ENCODE measurements around the gene ASIC4.

Gene ASIC4

DNA sequence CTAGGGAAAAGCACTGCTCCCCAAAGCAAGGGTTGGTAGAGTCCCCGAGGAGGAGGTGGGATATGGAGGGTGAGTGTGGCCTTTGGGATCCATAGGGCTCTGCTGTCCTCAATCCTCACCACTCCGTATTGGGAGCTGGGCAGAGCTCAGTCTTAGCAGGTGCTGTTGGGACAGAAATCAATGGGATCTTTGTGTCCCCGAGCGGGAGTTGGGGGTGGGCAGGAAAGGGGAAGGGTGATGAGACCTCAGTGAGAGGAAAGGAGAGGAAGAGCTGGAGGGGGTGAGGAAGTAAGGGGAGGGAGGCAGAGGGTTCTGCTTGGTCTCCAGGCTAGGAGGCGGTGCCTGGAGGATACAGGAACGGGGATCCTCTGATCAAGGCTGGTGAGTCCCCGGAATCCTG, 2.6 kb downstream of the ASIC4 start:
- no peak for DNase-seq

DNA sequence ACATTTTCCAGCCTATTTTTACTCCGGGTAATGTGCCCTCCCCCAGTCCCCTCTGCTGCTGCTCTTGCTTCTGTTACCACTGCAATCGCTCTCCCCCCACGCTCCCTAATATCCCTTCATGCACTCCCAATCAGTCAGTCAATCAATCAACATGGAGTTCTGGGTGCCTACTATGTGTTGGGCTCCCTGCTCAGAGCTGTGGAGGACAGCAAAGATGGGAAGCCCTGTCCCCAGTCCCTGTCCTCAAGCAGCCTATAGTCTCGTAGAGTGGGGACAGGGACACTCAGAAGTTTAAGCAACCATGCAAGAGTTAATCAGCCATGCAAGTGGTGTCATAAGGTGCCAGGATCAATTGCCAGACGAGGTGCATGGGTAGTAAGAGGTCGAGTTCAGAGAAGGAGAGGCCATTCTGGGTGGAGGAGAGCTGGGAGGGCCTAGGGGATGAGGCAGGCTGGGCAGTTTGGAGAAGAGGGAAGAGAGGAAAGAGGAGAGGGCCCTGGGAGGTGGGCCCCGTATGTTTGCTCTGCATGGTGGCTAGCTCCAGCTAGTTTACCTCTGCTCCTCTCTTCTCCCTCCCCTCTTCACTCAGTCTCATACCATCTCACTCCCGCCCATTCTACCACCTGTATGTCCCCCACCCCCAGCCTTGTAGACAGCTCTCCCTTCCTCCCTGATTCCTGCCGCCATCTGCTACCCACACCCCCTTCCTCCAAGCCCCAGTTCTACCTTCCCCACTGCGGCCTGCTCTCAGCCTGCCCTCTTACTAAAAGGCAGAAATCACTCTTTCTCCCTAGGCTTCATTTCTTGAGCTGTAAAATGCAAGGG, 3.9 kb downstream of the ASIC4 start:
- no peak for DNase-seq

DNA sequence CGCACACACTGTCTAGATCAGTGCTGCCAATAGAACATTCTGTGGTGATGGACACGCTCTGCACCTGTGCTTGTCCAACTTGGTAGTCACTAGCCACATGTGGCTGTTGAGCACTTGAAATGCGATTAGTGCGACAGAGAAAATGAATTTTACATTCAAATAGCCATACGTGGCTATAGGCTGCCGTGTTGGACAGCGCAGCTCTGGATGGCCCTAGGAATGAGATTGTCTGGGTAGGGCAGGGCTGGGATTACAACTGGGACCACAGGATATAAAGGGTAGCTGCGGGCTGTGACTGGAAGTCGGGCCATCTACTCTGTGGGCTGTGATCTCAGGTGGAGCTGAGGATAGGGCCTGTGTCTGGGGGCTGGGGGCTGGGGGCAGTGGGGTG, 5.2 kb downstream of the ASIC4 start:
- DNase-seq = no peak

DNA sequence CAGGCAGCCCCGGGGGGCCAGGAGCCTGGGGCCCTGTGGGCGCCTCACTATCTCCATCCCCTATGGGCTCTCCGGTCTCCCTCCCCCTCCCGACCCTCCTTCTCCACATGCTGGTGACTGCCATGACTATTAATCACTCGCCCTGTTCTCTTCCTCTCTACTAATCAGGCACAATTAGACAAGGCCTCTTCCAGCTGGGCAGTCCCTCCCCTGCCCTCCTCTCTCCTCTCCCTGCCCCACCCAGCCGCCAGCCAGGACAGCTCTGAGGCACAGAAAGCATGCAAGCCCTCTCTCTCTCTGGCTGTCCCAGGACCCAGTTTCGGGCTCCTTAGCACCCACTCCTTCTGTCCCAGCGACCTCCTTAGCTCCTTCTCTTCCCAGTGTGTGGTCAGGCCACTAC, 5.8 kb downstream of the ASIC4 start:
- no peak for DNase-seq

DNA sequence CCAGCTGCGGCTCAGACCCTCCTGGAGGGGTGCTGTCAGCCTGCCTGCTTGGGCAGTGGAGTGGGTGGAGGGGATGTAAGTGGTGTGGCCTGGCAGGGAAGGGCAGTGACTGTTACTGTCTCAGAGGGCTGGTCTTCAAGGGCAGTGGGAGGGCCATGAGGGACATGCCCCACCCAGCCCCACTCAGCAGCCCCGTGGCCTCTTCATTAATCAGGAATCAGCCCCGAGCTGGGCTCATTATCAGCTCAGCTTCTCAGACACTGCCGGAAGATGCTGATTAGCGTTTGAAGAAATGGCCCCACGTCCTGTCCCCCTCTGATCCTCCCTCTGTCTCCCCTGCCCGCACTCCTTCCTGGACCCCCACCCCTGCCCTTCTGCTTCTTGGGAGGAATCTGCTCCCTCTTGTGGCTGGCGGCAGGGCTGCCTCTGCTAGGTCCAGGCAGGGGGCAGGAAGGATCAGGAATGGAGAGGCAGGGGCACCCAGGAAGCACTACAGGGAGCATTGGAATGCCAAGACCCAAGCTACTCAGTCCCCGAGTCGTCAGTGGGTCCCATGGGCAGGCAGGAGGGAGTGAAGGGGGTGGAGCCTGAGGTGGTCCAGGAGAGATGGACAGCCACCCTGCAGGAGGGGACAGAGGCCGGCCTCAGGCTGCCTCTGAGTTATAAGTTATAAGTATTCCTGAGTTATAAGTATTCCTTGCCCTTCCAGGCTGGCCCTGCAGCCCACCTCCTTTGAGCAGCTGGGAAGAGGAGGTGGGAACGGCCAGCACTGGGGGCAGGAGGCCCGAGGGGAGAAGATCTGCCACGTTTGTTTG, 7.0 kb downstream of the ASIC4 start:
- DNase-seq = peak; percentile 18 to 33

DNA sequence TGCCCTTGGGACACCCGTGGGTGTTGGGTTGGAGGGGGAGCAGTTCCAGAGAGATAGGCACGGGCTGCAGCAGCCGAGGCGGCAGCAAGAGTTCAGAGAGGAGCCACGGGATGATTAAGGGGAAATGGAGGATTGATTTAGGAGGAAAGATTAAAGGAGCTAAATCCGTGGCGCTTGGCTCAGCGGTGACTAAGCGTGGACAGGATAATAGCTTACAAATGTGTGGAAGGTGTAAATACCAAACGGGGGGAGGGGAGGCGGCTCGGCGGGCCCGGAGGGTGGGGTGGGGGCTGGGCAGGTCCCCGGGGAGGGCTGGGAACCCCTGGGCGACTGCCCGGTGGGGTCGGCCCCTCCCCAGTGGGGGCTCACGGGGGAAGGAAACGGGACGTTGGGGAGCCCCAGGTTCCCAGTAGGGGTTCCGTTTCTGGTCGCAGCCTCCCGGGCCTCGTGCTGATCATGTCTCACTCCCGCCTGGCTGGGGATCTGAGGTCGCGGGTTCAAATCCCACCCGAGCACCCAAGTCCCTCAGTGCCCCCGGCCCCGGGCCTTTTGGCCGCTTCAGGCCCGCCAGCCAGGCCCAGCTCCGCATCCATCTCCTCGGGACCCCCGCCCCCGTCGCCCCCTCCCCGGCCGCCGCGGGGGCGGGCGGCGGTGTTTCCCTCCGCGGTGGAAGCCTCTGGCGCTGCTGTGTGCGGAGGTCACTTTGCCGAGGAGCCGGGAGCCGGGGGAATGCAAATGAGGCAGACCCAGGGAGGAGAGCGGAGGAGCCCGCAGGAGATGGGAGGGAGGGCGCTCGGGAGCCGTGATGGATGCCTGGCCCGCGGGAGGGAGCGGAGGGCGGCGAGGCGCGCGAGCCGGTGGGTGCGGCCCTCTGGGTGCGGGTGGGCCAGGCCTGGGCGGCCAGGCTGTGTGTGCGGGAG, 8.1 kb downstream of the ASIC4 start:
- no peak for DNase-seq

DNA sequence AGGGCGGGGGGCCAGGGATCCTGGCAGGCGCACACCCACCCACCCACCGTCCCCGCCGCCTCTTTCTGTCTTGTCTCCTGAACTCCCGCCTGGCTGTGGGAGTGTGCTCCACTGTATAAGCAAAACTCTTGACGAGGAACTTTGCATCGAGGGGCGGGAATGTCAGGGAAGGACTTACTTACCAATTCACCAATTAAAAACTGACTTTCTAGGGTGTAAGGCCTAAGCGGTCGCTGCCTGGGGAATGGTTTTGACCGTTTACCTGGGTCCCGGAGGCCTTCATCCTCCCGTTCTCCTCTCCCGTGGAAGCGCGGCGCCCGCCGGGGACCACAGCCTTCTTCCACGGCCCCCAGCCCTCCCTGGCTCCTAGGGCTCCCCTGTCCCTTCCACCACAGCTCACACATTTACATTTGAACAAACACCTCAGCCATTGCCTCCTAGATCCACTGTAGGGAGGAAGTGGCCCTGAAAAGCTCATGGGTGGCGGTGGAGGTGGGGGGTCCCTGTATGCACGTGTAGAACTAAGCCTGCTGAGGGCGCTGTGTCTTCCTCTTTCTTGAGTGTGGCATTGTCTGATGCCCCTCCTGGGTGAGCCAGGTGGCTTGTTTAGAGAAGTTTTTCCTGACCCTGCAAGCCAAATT, 8.9 kb downstream of the ASIC4 start:
- DNase-seq = no peak

DNA sequence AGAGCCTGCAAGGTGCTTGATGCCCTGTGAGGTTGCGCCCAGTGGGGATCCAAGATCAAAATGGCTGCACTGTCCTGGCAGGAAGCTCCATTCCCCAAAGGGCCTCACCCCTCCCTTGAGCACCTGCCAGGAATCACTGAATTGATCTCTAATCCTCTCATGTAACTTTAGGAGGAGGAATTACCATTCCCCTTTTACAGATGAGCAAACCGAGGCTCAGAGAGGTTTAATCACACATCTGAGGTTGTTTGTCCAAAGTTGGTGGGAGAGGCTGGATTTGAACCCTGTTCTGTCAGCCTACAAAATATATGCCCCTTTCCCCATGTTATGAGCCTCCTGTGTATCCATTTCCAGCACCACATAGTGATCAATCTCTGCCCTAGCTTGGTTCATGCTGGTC, 10.5 kb downstream of the ASIC4 start:
- no peak for DNase-seq

DNA sequence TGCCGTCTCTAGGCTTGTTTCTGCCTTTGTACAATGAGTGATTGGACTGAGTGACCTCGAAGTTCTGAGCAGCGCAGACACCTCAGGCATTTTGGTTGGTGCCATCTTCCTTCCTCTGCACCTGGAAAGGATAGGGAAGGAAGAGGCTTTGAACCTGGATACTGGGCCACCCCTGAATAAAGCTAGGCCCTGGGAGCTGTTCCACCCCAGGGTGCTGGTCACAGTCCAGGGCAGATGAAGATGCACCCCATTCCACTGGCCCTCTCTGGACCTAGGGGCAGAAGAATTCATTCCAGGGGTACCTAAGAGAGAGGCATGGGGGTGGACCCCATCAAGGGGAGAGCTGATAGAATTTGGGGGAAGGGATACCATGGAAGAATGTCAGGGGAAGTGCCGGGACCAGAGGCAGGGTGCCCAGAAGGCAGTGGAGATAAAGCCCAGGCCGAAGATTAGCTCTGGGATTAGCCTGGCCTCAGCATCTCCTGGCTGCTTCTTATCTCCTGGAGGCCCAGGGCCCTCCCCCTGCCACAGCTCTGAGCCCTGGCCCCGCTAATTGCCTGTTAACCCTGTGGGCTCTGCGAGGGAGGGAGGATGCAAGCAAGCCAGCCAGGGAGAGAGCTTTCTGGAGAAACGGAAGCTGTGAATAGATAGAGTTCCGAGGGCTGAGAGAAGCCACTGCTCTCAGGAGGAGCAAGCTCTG, 11.4 kb downstream of the ASIC4 start:
- DNase-seq = no peak

DNA sequence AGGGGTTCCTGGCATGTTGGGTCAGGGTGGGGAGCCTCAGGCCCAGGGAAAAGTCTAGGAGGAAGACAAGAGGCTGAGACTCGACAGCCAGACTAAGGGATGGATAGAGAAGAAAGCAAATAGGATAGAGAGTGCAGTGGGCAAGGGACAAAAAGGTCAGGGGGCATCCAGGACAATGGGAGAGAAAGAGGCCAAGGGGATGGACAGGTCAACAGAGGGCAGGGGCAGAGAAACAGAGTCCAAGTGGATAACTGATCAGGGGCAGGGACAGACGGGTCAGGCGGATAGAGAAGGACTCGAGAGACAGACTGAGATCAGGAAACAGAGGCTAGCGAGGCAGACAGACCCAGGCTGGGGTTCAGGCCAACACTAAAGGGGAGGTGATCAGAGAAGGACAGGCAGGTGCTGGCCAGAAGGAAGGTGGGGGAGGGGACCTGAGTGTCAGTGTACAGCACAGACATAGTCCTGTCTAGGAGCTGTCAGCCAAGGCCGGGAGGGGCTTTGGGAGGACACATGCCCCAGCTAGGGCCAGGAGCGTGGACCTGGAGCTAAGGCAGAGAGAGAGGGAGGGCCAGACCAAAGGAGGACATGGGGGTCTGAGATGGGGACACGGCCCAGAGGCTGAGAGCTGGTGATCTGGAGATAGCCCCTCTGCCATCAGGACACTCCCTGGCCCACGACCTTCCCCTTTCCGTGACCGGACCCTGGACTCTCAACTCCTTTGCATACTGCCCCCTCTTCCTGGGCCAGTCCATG, 12.2 kb downstream of the ASIC4 start:
- no peak for DNase-seq

DNA sequence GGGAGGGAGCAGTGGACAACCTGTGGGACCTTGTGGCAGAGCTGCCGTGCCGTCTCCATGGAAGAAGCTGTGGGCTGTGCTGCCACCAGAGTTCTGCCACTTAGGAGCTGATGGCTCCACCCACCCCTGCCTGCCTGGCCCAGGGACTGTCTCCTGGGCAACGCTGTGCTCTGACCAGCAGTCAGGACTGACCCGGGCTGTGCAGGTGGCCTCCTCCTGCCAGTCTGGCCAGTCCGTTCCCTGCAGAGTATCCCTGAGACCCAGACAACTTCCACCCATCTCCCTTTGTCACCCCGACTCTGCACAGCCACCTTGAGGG, 12.8 kb downstream of the ASIC4 start:
- peak in 1 of 2 experiments; percentile 22 for DNase-seq

DNA sequence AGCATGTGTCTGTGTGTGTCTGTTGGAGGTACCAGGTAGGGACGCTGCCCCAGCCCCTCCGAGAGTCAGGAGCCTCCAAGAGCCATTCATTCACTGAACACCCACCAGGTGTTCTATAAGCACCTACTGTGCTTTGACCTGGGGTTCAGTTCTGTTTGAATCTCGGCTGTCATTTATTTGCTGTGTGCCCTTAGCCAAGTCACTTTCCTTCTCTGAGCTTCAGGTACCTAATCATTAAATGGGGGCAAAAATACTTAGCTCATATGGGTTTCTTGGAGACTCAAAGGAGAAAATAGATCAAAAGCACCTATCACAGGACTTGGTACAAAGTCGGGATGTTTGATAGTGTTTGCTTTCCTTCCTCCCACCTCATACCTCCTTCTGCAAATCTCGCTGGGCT, 13.2 kb downstream of the ASIC4 start:
- DNase-seq = no peak

DNA sequence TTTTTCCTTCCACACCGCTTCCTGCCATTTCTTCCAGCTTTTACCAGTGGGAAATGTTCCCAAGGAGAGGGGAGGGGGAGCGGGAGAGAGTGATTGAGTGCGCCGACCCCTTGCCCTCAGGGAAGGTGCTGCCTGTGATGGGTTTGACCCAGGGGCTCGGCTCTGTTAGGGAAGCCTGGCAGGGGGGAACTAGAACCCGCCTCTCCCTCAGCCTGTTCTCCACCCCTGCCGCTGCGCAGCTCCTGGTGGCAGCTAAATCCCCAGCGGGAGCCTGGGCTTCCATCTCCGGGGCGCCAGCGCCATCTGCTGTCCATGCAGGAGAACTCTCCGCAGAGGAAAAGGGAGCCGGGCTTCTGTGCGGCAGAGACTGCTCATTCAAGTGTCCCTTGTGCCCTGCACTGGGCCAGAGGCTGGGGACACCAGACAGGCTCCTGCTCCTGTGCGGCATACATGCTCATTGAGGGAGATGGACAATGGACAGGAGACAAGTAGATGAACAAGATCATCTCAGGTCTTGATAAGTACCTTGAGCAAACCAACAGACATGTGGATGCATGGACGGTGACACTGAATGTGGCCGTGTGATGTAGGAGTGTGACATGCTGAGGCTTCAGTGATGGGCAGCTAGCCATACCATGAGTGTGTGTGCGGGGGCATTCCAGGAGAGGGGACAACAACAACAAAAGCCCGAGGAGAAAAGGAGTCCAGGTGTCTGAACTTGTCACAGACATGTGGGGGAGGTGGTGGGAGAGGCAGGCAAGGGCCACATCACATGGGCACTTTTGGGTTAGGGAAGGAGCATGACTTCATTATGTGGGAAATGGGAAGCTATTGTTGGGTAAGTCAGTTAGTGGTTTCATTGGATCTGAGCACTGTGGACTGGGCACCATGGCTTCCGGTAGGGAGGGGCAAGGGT, 16.0 kb downstream of the ASIC4 start:
- peak; percentile 79 to 81 for DNase-seq

DNA sequence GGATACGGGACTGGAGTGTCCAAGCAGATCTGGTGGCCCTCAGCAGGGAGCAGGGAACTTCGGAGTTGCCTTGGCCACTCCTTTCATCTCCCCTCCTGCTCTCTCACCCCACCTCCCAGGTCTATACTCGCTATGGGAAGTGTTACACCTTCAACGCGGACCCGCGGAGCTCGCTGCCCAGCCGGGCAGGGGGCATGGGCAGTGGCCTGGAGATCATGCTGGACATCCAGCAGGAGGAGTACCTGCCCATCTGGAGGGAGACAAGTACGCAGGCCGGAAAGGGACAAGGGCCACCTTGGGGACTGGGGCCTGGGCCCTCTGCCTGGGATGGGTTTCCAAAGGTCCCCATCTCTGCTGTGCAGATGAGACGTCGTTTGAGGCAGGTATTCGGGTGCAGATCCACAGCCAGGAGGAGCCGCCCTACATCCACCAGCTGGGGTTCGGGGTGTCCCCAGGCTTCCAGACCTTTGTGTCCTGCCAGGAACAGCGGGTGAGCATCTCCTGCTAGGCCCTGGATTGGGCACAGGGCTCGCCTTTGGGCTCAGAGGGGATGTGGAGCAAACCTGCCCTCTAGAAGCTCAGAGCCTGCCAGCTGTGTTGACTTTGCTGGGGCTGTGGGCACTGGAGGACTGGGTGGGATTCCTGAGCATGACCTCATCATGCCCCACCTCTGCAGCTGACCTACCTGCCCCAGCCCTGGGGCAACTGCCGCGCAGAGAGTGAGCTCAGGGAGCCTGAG, 17.5 kb downstream of the ASIC4 start:
- peak; percentile 34 to 35 for DNase-seq

DNA sequence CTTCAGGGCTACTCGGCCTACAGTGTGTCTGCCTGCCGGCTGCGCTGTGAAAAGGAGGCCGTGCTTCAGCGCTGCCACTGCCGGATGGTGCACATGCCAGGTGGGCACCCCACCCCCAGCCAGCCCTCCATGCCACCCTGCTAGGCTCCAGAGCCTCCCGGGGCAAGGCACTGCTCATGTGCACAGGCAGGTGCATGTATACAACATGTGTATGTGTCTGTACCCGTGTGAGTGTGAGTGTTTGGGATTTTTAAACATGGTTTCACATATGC, 18.0 kb downstream of the ASIC4 start:
- DNase-seq = no peak

DNA sequence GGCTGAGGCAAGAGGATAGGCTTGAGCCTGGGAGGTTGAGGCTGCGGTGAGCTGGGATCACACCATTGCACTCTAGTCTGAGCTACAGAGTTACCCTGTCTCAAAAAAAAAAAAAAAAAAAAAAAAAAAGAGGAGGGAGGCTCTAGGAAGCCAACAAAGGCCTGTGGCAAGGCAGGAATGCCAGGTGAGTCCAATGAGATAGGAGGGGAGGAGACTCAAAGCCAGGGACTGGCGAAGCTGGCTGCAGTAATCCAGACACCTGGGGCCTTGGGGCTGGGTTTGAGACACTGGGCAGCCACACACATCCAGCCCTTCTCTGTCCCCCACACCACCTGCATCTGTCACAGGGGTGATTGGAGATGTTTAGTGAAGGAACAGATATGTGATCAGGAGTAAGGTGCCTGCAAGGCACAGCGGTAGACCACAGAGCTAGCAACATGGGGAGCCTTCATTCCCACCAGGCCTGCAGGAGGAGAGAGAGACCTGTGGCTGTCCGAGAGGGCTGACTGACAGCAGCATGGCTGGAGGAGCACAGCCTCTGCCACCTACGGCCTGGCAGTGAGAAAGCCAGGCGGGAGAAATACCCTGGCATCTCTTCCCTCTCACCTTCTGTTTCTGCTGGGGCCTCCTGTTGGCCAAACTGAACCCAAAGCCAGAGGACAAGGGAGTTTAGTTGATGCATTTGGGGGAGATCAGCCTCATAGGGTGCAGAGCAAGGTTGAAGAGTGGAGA, 19.8 kb downstream of the ASIC4 start:
- DNase-seq = no peak

DNA sequence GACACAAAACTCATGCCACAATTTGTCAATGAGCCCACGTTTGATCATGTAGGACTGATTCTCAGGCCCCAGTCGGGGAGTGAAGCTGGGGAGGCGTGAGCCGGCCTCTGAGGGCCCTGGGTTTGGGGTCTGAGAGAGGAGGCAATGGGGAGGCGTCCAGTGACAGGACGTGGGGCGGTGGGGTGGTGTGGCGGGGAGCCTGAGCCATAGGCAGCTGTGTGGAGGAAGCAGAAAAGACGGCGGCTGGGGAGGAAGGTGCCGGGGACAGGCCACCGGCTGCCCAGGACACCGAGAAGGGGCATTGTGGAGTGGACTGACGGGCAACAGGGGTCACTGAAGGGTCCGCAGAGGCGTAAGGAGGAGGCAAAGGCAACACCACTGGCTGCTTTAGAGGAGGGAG, 22.1 kb downstream of the ASIC4 start:
- no peak for DNase-seq

DNA sequence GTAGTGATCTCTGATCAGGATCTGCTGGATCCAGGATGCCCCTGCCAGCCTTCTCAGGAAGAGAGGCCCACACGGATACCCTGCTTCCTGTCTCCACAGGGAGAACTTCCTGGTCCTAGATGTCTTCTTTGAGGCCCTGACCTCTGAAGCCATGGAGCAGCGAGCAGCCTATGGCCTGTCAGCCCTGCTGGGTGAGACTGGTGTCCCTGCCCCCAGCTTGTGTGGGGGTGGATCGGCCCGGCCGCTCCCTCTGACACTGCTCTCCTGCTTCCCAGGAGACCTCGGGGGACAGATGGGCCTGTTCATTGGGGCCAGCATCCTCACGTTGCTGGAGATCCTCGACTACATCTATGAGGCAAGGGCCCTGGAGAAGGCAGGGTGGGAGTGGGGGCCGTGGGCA, 22.7 kb downstream of the ASIC4 start:
- no peak for DNase-seq
